ENCODE results near the gene KCNJ12. TPM values are rescaled to one million over a fixed set of nuclear protein-coding genes. Genes with fewer than 3 reads are reported as not detected.
A peak's percentile ranks its signal among the peaks of the same experiment; 100 is the strongest.

The KCNJ12 gene
- total RNA-seq, 4 donors from 2014 or later, result 0.56 to 10.5 (median 5.6) TPM

DNA sequence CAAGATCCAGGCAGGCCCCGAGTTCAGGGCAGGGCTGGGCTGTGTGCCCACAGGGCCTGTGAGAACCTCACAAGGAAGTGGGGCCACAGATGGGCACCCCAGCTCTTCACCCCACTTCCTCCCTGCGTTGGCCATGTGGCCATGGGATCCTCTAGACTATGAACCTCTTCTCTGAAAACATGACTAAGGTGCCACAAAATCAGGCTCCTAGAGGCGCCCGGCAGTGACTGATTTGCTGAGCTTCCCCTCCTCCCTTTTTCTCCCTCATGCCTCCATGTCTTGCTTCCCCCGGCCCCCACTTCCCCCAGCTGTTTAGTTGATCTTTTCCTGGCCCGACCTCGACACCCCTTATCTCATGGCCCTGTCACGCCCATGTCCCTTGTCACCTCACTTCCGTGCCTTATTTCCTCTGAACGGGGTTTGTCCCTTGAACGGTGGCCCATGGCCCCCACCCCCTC lies 87.1 kb downstream of the KCNJ12 start:
- no peak for DNase-seq (ENCODE audit: low spot score in 2 of 2)
- H3K4me3 ChIP-seq, result peak overlapping the region; percentile 19
- H3K27me3 ChIP-seq, result peaks cover 8% of the 10 kb centered on the region
- no peak for TF ChIP-seq POLR2A (IDR thresholded peaks at IDR 0.05)
- no peak for TF ChIP-seq CTCF (IDR thresholded peaks at IDR 0.05)
- TF ChIP-seq EP300 (IDR thresholded peaks at IDR 0.05), result no peak
- TF ChIP-seq POLR2AphosphoS5 (IDR thresholded peaks at IDR 0.05), result no peak
- H3K27ac ChIP-seq, result no peak overlapping the region
- 64% methylated on average over 10 of the region's 11 CpGs for WGBS
- no peaks in the 10 kb centered on the region for H3K9me3 ChIP-seq
- peaks cover 10% of the 10 kb centered on the region for H3K4me1 ChIP-seq
- no peaks in the 10 kb centered on the region for H3K36me3 ChIP-seq

- Histone ChIP-seq H3K36me3 (no peaks in the 10 kb centered on the region), H3K4me1 (peaks cover 10% of the 10 kb centered on the region), H3K27me3 (peaks cover 8% of the 10 kb centered on the region), H3K27ac (no peak overlapping the region), H3K4me3 (peak overlapping the region; percentile 19), H3K9me3 (no peaks in the 10 kb centered on the region)
- 21% methylated on average over 31 of the region's 48 CpGs for WGBS
- no peak for DNase-seq (ENCODE audit: low spot score in 2 of 2)
- TF ChIP-seq EP300 (IDR thresholded peaks at IDR 0.05) (no peak), CTCF (IDR thresholded peaks at IDR 0.05) (no peak), POLR2A (IDR thresholded peaks at IDR 0.05) (no peak), POLR2AphosphoS5 (IDR thresholded peaks at IDR 0.05) (no peak)
Measured at GRCh38 chr17:21463779-21464407, 87.7 kb downstream of the KCNJ12 start.

DNA sequence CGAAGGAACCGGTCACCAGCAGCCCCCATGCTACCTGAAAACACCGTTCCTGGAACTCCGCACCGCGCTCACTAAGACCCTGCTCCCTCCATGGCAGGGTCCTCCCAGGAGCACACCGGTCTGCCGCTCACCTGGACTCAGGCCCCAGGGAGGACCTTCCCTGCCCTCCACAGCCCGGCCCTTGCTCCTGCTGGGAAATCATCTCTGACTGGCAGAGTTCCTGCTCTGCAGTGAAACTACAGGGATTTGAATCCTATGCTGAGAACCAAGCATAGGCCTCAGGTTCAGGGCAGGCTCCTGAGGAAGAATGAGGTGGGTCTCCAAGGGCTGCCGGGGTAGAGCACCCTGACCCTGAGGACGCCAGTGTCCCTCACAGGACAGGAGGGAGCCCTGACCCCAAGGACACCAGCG lies 88.5 kb downstream of the KCNJ12 start:
- Histone ChIP-seq H3K4me1 (peaks cover 10% of the 10 kb centered on the region), H3K4me3 (no peak overlapping the region), H3K27ac (no peak overlapping the region), H3K9me3 (no peaks in the 10 kb centered on the region), H3K27me3 (peaks cover 8% of the 10 kb centered on the region), H3K36me3 (no peaks in the 10 kb centered on the region)
- DNase-seq (ENCODE audit: low spot score in 2 of 2), result no peak
- WGBS, result 74% methylated on average over 7 of the region's 12 CpGs
- no peak for TF ChIP-seq CTCF (IDR thresholded peaks at IDR 0.05)
- no peak for TF ChIP-seq EP300 (IDR thresholded peaks at IDR 0.05)
- no peak for TF ChIP-seq POLR2AphosphoS5 (IDR thresholded peaks at IDR 0.05)
- no peak for TF ChIP-seq POLR2A (IDR thresholded peaks at IDR 0.05)

DNA sequence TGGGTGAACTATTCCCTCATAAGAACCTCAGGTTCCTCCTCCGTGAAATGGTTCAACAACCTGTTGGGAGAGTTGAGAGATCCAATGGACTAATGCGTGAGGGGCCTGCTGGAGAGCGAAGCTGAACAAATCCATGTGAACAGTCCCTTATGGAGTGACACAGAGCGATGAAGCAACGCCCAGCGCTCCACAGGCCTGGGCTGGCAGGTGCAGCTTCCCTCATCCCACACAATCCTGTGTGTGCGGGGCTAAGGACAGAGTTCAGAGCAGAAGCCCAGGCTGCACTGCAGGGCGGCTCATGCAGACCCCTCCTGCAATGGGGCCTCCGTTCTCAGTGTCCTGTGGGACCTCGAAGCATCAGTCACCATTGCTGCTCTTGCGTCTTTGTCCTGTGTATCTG lies 90.4 kb downstream of the KCNJ12 start:
- 96% methylated on average over 11 of the region's 11 CpGs for WGBS
- Histone ChIP-seq H3K27ac (no peak overlapping the region), H3K36me3 (no peaks in the 10 kb centered on the region), H3K9me3 (no peaks in the 10 kb centered on the region), H3K27me3 (peaks cover 8% of the 10 kb centered on the region), H3K4me1 (peaks cover 10% of the 10 kb centered on the region), H3K4me3 (no peak overlapping the region)
- peak in 1 of 2 donors; percentile 50 for DNase-seq (ENCODE audit: low spot score in 2 of 2)
- TF ChIP-seq POLR2A (IDR thresholded peaks at IDR 0.05) (no peak), EP300 (IDR thresholded peaks at IDR 0.05) (no peak)

GRCh38 chr17:21467196-21467595 lies 91.0 kb downstream of the KCNJ12 start:
- WGBS, result 79% methylated on average over 6 of the region's 7 CpGs
- Histone ChIP-seq H3K4me3 (no peak overlapping the region), H3K9me3 (no peaks in the 10 kb centered on the region), H3K27me3 (peaks cover 8% of the 10 kb centered on the region), H3K4me1 (peaks cover 10% of the 10 kb centered on the region), H3K27ac (no peak overlapping the region), H3K36me3 (no peaks in the 10 kb centered on the region)
- peak in 1 of 2 donors; percentile 31 for DNase-seq (ENCODE audit: low spot score in 2 of 2)
- TF ChIP-seq CTCF (IDR thresholded peaks at IDR 0.05) (no peak), POLR2A (IDR thresholded peaks at IDR 0.05) (no peak), EP300 (IDR thresholded peaks at IDR 0.05) (no peak), POLR2AphosphoS5 (IDR thresholded peaks at IDR 0.05) (no peak)

Data from suprapubic skin (tissue), 4 donors.